D721Med (cell line): ENCODE results near the gene OGFR.

Experiments used
- DNase-seq: peaks from one replicate; pipeline ENCODE4 v3.0.0; 2011; ENCODE audit warnings: low spot score; ENCODE audit not compliant: insufficient read length
- FAIRE-seq: peaks from 2 replicates; lab custom pipeline; 2011; peaks lifted over from hg19 to GRCh38; lab: Jason Lieb, UNC
- TF ChIP-seq, protein P1 (sequence below): IDR thresholded peaks from 2 replicates; pipeline ENCODE4 v1.5.1; 2012; ENCODE audit warnings: mild to moderate bottlenecking, control low read depth; ENCODE audit not compliant: insufficient read depth; ENCODE audit errors: missing control alignments

OGFR gene, protein sequence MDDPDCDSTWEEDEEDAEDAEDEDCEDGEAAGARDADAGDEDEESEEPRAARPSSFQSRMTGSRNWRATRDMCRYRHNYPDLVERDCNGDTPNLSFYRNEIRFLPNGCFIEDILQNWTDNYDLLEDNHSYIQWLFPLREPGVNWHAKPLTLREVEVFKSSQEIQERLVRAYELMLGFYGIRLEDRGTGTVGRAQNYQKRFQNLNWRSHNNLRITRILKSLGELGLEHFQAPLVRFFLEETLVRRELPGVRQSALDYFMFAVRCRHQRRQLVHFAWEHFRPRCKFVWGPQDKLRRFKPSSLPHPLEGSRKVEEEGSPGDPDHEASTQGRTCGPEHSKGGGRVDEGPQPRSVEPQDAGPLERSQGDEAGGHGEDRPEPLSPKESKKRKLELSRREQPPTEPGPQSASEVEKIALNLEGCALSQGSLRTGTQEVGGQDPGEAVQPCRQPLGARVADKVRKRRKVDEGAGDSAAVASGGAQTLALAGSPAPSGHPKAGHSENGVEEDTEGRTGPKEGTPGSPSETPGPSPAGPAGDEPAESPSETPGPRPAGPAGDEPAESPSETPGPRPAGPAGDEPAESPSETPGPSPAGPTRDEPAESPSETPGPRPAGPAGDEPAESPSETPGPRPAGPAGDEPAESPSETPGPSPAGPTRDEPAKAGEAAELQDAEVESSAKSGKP

DNA sequence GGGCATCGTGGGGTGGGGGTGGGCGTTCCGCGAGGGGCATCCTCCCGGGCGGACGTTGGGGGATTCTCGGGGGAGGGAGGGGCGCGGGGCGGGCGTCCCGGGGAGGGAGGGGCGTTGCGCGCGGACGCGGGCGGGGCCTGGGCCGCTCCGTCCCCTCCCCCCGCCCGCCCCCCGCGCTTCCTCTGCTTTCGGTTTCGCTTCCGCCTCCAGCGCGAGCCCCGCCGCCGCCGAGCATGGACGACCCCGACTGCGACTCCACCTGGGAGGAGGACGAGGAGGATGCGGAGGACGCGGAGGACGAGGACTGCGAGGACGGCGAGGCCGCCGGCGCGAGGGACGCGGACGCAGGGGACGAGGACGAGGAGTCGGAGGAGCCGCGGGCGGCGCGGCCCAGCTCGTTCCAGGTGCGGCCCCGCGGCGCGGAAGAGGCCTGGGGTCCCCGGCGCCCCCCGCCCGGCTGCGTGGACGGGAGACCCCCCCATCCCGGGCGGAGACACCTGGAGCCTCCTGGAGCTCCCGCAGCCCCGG is at the start of gene OGFR:
OGFR (plus strand) TSS at position 209 of the 528 bp plus-strand sequence; CDS start at position 234, 25 bp downstream.
- TF ChIP-seq, protein P1, sequence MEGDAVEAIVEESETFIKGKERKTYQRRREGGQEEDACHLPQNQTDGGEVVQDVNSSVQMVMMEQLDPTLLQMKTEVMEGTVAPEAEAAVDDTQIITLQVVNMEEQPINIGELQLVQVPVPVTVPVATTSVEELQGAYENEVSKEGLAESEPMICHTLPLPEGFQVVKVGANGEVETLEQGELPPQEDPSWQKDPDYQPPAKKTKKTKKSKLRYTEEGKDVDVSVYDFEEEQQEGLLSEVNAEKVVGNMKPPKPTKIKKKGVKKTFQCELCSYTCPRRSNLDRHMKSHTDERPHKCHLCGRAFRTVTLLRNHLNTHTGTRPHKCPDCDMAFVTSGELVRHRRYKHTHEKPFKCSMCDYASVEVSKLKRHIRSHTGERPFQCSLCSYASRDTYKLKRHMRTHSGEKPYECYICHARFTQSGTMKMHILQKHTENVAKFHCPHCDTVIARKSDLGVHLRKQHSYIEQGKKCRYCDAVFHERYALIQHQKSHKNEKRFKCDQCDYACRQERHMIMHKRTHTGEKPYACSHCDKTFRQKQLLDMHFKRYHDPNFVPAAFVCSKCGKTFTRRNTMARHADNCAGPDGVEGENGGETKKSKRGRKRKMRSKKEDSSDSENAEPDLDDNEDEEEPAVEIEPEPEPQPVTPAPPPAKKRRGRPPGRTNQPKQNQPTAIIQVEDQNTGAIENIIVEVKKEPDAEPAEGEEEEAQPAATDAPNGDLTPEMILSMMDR = no peak
- FAIRE-seq (no peak), DNase-seq (peak; percentile 85)

DNA sequence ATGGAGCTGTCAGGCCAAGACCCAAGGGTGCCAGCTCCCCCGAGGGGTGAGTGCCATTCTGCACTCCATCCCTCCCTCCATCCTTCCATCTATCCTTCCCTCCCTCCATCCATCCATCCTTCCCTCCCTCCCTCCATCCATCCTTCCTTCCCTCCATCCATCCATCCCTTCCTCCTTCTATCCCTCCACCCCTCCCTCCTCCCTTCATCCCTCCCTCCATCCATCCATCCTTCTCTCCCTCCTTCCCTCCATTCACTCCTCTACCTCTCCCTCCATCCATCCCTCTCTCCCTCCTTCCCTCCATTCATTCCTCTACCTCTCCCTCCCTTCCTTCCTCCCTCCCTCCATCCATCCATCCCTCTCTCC is 49.7 kb upstream of the OGFR start:
- FAIRE-seq (no peak), DNase-seq (no peak)
- TF ChIP-seq, protein P1 = no peak

DNA sequence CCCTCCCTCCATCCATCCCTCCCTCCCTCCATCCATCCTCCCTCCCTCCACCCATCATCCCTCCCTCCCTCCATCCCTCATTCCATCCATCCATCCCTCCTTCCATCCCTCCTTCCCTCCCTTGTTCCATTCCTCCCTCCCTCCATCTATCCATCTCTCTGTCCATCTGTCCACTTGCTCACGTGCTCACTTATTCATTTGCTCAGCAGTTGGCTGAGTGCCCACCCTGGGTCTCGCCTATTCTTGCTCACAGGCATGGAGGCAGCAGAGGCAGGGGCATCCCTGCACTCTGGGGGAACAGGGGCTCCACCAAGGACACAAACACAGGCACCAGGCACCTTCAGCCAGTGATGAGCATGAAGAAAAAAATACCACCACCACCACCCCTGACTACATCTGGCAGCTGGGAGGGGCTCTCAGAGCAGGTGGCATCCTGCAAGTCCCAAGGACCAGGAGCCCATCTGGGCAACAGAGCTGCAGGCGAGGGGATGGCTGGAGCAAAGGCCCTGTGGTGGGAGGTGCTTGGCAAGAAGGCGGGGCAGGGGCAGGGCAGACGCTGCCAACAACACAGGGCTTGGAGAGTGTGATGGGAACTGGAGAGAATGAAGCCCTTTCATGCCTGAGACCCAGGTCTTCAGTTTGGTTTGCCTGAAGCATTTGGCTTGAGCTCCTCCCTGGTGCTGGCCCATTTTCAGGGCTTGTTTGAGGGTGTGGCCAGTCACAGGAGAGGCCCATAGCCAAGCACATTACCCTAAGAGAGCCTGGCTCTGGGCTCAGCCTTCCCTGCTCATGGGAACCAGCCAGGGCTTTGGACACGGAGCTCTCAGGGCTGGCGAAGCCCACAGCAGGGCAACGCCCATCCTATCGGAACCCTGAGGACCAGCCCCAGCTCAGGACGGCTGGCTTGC is 48.6 kb upstream of the OGFR start:
- DNase-seq (no peak), FAIRE-seq (no peak)
- TF ChIP-seq, protein P1 = no peak

DNA sequence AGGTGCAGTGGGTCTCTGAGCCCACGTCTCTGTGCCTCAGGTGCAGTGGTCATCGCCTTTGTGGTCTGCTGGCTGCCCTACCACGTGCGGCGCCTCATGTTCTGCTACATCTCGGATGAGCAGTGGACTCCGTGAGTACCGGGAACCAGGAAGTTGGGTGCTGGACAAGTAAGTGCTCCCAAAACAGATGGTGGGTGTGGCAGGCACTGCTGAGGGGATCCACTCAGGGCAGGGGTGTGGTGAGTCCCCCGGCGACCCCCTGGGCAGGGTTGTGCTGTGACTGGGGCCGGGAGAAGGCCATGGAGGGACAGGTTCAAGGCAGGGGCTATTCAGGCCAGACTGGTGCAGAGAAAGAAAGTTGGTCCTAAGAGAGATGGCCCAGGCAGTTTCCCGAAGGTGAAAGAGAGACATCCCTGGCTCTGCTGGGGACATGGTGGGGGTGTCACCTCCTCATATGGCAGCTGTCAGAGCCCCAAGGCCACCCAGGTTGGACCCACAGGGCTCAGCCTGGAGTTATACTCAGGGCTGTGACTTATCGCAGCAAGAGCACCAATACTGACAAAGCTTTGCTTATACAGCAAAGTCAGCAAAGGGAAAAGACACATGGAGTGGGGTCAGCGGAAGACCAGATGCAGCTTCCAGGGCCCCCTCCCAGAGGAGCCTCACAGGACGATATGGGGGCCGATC is 46.3 kb upstream of the OGFR start:
- FAIRE-seq = no peak
- TF ChIP-seq, protein P1 = no peak
- no peak for DNase-seq

DNA sequence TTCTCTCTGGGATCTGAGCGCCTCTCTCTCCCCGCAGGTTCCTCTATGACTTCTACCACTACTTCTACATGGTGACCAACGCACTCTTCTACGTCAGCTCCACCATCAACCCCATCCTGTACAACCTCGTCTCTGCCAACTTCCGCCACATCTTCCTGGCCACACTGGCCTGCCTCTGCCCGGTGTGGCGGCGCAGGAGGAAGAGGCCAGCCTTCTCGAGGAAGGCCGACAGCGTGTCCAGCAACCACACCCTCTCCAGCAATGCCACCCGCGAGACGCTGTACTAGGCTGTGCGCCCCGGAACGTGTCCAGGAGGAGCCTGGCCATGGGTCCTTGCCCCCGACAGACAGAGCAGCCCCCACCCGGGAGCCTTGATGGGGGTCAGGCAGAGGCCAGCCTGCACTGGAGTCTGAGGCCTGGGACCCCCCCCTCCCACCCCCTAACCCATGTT is 44.6 kb upstream of the OGFR start:
- FAIRE-seq (no peak), DNase-seq (no peak)
- TF ChIP-seq, protein P1 = no peak

DNA sequence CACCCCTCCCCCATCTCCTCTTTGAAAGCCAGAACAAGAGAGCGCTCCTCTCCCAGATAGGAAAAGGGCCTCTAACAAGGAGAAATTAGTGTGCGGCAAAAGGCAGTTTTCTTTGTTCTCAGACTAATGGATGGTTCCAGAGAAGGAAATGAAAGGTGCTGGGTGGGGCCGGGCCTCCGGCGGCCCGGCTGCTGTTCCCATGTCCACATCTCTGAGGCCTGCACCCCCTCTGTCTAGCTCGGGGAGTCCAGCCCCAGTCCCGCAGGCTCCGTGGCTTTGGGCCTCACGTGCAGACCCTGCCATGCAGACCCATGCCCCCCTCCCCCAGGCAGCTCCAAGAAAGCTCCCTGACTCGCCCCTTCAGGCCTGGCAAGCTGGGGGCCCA is 44.2 kb upstream of the OGFR start:
- DNase-seq = no peak

More for the DNA sequence above, 44.2 kb upstream of the OGFR start:
- FAIRE-seq = no peak
- TF ChIP-seq, protein P1 = no peak
